Activated CD4-positive, alpha-beta T cell treated with anti-CD3 and anti-CD28 coated beads, Interleukin-2, amount 10 ng/mL, durations not matched to agents 24 days and 14 days (primary cell): ENCODE results near the gene KDM3B. TPM values are rescaled to one million over a fixed set of nuclear protein-coding genes. Genes with fewer than 3 reads are reported as not detected.

Experiments
- DNase-seq: peaks from one replicate; pipeline ENCODE4 v3.0.0; 2022
- H3K27ac Mint-ChIP-seq: one replicate; pipeline ENCODE4 v1.8.0; 2022; ENCODE audit warnings: mild to moderate bottlenecking, mixed read lengths
- H3K27me3 Mint-ChIP-seq: one replicate; pipeline ENCODE4 v1.8.0; 2022; ENCODE audit warnings: mixed read lengths
- H3K36me3 Mint-ChIP-seq: one replicate; pipeline ENCODE4 v1.8.0; 2022; ENCODE audit warnings: low read depth, mild to moderate bottlenecking, mixed read lengths
- H3K4me1 Mint-ChIP-seq: one replicate; pipeline ENCODE4 v1.8.0; 2021; ENCODE audit warnings: mixed read lengths
- H3K4me3 Mint-ChIP-seq: one replicate; pipeline ENCODE4 v1.8.0; 2022; ENCODE audit warnings: mild to moderate bottlenecking, moderate library complexity, mixed read lengths
- H3K9me3 Mint-ChIP-seq: one replicate; pipeline ENCODE4 v1.8.0; 2021; ENCODE audit warnings: mixed read lengths
- intact Hi-C: fragments of 100-400 bp; cut with micrococcal nuclease; formaldehyde crosslinking; loops from one replicate; pipeline ENCODE4 v1.15.1; 2023
- total RNA-seq: library from RNA; stranded (reverse); gene quantifications from 2 replicates; pipeline ENCODE4 v1.2.3, GENCODE V29; 2022

KDM3B gene
- total RNA-seq, 1 donor from 2014 or later, result 48.7 TPM

DNA sequence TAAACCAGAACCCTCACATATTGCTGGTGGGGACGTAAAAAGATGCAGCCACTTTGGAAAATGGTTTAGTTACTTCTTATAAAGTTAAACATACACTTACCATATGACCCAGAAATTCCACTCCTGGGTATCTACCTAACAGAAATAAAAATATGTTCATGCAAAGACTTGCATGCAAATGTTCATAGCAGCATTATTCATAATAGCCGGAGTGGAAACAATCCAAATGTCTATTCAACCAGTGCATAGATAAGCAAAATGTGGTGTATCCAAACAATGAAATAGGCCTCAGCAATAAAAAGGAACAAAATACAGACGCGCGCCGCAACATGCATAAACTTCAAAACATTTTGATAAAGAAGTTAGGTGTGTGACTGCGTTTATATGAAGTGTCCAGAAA is 124.4 kb downstream of the KDM3B start:
- no peaks in the 10 kb centered on the region for H3K9me3 Mint-ChIP-seq
- H3K36me3 Mint-ChIP-seq, result no peaks in the 10 kb centered on the region
- peaks cover 25% of the 10 kb centered on the region for H3K27me3 Mint-ChIP-seq
- no peaks in the 10 kb centered on the region for H3K4me1 Mint-ChIP-seq
- H3K27ac Mint-ChIP-seq, result no peak overlapping the region
- intact Hi-C loops, result no loop called here
- DNase-seq, result no peak
- H3K4me3 Mint-ChIP-seq, result no peak overlapping the region

DNA sequence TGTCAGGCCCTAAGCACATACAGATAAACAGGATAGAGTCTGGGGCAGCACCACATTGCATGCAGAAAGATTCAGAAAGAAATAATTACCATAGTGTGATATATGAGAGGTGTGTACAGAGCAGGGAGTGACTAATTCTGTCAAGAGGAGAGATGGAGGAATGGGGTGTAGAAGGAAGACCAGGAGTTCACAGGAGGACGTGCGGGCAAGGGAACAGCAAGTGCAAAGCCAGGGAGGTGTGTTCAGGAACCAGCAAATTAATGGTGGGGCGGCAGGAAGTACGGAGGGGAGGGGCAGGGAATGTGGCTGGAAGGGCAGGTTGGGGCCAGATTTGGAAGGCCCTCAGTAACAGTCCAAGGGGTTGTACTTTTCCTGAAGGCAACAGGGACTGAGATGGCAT is 130.2 kb downstream of the KDM3B start:
- H3K27me3 Mint-ChIP-seq, result peaks cover 7% of the 10 kb centered on the region
- H3K27ac Mint-ChIP-seq, result no peak overlapping the region
- H3K4me1 Mint-ChIP-seq, result no peaks in the 10 kb centered on the region
- DNase-seq, result no peak
- H3K36me3 Mint-ChIP-seq, result no peaks in the 10 kb centered on the region
- intact Hi-C loops, result no loop called here
- H3K9me3 Mint-ChIP-seq, result no peaks in the 10 kb centered on the region
- H3K4me3 Mint-ChIP-seq, result no peak overlapping the region

Other genes starting within 250 kb of the KDM3B start
- not detected in 2 replicates for gene NME5, start 213.3 kb upstream of the KDM3B start, total RNA-seq
- 53.6 and 61.1 TPM in 2 replicates for gene BRD8, start 174.1 kb upstream of the KDM3B start, total RNA-seq
- gene KIF20A, start 173.6 kb upstream of the KDM3B start, total RNA-seq, result 18.0 and 19.7 TPM in 2 replicates
- gene CDC23, start 139.4 kb upstream of the KDM3B start, total RNA-seq, result 46.6 and 47.9 TPM in 2 replicates
- gene GFRA3, start 78.1 kb upstream of the KDM3B start, total RNA-seq, result not detected in 2 replicates
- gene CDC25C, start 20.9 kb upstream of the KDM3B start, total RNA-seq, result 6.7 and 7.9 TPM in 2 replicates
- 24.1 and 27.1 TPM in 2 replicates for gene FAM53C, start 14.4 kb upstream of the KDM3B start, total RNA-seq
- 3.5 and 4.6 TPM in 2 replicates for gene REEP2, start 86.4 kb downstream of the KDM3B start, total RNA-seq
- 53.4 and 54.6 TPM in 2 replicates for gene EGR1, start 112.8 kb downstream of the KDM3B start, total RNA-seq
- gene ETF1, start 190.6 kb downstream of the KDM3B start, total RNA-seq, result 200 and 205 TPM in 2 replicates
- 415 and 430 TPM in 2 replicates for gene HSPA9, start 222.7 kb downstream of the KDM3B start, total RNA-seq